CD4-positive, alpha-beta T cell treated with Interleukin-4 for 1 hour (primary cell): ENCODE results near the gene PRR5.

Experiments
- DNase-seq, 2 donors: peaks; one replicate each; pipeline ENCODE4 v3.0.0-alpha.2; 2020 to 2022

PRR5 gene

DNA sequence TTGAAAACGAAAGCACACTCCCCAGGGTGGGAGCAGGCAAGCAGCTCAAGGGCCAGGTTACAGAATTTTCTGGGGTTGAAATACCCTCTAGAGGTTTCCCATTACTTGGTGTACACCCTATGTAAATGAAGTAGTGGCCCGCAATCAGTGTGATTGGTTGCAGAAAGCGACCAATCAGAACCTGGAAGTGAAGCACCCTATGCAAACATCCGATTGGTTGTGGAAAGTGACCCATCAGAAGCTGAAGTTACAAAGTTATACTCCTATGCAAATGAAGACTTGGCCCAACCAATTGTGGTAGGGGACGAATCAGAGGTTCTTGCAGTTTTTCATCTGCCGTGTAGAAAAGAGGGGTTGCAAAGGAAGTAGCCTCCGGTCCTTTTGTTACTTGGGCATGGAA, 19.2 kb downstream of the PRR5 start:
- DNase-seq: no peak

- no peak for DNase-seq
Measured at GRCh38 chr22:44722611-44723010, 20.6 kb downstream of the PRR5 start.

- peak in 1 of 2 donors; percentile 26 for DNase-seq
Measured at GRCh38 chr22:44723801-44724200, 21.8 kb downstream of the PRR5 start.

- DNase-seq: no peak
Measured at GRCh38 chr22:44724416-44724815, 22.4 kb downstream of the PRR5 start.

DNA sequence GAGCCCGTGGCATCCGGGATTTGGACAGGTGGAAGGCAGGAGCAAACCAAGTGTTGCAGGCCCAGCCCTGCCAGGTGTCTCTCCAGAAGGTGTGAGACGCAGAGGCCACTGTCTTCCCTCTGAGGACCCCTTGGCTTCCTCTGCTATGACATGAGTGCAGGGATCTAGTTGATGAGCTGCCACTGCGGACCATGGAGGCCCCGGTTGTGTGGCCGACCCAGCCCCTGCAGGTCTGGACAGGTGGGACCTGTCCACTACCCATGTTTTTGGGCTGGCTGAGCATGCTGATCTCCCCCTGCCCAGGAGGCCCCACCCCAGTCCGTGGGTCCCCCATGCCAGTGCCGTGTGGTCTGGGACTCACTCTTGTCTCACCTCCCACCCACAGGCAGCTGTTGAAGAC, 22.9 kb downstream of the PRR5 start:
- no peak for DNase-seq

- no peak for DNase-seq
Measured at GRCh38 chr22:44726439-44726838, 24.4 kb downstream of the PRR5 start.

GRCh38 chr22:44727148-44727547, 25.1 kb downstream of the PRR5 start:
- DNase-seq: no peak

DNA sequence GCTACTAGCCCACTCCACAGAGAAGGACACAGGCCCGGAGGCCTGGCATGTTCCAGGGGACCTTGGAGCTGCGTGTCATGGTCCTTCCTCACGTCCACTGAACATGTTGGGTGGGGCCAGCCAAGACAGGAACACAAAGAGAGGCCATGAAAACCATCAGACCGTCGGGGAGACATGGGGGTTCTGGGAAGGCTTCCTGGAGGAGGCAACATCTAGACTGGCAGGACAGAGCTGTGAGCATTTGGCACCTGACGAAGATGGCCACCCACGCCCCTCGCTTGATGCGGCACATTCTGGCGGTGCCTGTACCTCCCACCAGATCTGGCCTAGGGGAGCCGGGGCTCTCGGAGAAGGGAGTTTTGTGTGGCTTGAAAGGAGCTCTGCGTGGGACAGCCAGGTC, 25.7 kb downstream of the PRR5 start:
- DNase-seq: no peak

GRCh38 chr22:44728761-44729324, 26.8 kb downstream of the PRR5 start:
- DNase-seq: no peak

DNA sequence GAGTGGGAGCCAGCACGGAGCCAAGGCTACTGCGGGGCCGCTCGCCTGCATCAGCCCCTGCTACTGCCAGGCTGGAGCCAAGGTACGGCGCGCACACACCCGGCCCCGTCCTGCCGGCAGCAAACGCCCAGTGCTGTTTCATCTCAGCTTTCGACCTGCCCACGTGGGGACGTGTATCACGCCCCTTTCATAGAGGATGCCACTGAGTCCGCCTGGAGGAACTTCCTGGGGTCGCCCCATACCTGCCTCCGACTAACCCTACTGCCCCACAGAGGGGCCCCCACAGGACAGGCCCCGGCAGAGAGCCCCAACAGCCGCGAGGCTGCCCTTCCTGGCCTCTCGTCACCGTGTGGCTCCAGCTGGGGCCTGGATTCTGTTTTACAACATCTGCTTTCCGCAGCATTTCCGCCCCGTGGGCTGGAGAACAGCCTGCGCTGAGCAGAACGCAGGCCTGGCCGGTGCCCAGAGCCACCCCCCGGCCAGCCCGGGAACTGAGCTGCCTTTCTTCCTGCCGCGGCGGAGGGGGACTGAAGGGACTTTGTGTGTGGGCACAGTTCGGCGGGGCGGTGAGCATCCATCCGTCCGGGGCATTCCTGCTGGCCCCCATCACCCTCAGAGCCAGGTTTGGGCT, 27.5 kb downstream of the PRR5 start:
- no peak for DNase-seq

DNA sequence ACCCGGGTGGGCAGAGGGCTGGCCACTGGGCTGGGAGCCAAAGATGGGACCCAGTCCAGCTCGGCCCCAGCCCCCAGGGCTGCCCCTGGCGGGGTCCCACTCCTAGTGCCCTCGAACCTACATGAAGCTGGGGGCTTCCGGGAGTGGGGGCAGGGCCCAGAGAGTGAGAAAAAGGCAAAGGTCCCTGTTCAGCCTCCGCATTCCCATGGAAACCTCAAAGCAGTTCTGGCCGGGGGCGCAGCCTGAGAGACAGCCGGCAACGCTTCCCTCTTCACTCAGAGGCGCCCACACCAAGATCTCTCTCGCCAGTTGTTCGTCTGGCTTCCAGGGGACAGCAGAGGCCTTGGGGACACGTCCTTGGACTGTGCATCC, 28.0 kb downstream of the PRR5 start:
- DNase-seq: no peak

DNA sequence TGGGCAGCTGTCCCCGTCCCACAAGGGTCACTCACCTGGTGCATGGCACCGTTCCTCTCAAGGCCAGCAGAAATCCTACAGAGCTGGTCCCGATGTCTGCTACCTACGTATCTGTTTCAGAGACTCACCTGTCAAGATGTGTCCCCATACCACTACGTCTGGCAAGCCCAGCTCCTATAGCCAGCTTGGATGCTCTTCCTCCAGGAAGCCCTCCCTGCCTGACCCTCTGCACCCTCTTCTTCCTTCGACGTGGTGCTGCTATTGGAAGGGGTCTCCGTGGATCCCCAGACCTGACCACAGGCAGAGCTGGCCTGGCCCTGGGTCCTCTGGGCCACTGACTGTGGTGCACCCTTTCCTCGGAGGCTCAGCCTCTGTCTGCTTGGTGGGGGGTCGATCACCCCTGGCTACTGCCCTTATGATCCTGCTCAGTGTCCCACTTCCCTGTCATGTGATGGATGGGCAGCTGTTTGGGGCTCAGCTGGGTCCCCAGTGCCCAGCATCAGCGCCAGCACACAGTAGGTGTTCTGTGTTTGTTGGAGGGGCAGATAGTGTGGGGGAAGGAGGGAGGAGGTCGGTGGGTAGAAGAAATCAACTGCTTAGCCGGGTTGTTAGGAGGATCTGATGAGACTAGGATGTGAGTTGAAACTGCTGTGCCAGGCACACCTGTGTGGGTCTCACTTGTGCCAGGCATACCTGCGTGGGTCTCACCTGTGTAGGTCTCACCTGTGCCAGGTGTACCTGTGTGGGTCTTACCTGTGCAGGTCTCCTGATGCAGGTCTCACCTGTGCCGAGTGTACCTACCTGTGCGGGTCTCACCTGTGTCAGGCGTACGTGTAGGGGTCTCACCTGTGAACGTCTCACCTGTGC, 28.7 kb downstream of the PRR5 start:
- DNase-seq: no peak

- no peak for DNase-seq
Measured at GRCh38 chr22:44731357-44731970, 29.5 kb downstream of the PRR5 start.

DNA sequence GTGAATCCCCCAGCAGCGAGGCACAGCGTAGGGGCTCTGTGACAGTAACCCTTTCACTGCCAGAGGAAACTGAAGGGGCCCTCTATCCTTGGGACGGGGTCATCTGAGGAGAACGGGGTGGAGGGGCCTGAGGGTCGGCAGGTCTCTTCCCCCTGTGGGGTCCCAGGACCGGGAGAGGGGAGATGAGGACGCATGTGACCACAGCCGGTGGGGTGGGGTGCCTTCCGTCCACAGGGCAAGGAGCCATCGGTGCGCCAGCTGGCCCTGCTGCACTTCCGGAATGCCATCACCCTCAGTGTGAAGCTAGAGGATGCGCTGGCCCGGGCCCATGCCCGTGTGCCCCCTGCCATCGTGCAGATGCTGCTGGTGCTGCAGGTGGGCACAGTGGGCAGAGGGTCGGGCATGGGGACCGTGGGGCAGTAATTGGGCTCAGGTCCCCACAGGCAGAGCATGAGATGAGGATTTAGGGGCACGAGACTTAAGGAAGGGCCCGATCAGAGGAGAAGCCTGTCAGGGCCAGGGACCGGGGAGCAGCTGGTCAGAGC, 30.1 kb downstream of the PRR5 start:
- no peak for DNase-seq

DNA sequence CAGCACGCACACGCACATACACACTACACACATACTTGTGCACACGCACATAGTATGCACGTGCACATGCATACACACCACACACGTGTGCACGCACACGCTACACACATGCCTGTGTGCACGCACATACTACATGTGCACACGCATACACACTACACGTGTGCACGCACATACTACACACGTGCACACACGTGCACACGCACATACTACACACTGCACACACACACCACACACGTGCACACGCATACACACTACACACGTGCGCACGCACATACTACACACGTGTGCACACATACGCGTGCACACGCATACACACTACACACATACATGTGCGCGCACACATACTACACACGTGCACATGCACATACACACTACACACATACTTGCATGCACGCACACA, 30.7 kb downstream of the PRR5 start:
- no peak for DNase-seq

DNA sequence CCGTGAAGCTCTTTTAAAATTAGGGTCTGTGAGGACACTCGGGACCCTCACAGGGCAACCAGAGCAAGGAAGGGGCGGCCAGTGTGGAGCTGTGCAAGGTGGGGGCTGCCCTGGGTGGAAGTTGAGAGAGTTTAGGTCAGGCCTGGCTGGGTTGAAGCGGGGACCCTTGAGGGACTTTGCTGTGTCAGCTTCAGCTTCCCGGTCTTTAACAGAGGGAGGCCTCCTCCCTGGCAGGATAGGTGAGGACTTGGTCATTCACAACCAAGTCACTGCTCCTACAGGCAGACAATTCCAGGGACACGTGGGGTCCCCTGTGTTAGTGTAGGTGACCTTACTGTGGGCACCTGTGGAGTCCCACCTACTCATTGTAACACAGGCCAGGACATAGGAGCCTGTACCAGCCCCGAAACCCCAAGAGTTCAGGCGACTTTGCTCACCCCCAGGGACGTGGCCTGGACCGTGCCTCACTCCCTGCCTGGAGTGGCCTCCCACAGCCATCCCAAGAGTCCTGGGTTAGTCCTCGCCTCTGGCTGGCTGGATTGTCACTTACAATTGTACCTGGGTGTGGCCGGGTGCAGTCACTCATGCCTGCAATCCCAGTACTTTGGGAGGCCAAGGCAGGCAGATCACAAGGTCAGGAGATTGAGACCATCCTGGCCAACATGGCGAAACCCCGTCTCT, 31.6 kb downstream of the PRR5 start:
- no peak for DNase-seq

- DNase-seq: no peak
Measured at GRCh38 chr22:44734278-44734677, 32.3 kb downstream of the PRR5 start.

DNA sequence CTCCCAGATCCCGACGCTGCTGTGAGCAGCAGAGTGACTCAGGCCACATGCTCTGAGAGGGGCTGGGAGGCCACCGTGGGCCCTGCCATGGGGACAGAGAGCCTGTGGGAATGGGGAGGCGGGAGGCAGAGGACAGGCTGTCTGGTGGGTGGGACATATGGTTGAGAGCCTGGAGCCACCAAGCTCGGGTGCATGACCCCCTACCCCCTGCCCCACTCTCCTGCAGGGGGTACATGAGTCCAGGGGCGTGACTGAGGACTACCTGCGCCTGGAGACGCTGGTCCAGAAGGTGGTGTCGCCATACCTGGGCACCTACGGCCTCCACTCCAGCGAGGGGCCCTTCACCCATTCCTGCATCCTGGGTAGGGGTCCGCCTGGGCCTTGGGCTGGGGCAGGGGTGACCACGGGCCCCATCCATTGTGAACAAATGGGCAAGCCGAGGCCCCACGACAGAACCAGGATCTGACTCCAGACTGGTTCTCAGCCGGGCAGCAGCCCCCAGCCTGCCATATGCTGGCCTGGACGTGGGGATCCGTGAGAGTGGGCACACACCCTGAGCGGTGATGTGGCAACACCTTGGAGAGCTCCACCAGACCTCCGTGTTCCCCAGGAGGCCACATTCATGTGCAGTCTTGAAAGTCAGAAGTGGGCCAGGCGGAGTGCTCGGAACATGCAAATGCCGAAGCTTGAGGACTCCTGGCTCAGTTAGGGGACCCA, 33.0 kb downstream of the PRR5 start:
- no peak for DNase-seq

DNA sequence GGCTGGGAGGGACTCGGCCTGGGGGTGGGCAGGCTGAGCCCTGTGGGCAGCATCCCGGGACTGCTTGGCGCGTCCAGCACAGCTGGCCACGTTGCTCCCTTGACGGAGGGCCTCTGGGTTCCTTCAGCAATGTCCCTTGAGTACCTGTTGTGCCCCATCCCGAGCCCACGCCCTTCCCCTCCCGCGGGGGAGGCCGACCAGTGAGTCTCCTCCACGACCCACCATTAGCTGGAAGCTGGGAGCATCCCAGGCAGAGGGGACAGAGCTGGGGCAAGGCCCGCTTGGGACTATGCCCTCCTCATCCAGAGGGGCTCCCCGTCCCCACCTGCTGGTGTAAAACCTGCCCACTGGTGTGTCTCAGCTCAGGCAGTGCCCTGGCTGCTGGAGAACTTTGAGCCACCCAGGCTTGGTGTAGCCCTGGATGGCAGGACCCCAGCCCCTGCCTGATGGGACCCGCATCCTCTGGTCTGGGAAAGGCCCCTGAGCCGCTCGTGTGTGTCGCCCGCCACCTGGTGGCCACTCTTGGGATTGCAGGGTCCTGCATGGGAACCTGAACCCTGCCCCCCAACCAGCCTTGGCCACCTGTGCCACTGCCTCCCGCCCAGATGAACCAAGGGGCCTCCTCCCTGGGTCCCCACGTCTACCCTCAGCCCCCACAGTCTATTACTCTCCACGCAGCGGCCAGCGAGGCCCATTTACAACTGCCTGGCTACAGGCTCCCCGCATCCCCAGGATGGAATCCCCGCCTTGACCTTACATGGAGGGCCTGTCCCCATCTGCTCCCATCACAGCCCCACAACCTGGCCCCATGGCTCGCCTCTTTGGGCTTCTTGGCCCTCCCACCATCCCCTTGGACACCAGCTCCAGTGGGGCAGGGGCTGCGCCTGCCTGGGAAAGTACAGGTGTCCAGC, 33.8 kb downstream of the PRR5 start:
- DNase-seq: peak; percentile 71 to 79

DNA sequence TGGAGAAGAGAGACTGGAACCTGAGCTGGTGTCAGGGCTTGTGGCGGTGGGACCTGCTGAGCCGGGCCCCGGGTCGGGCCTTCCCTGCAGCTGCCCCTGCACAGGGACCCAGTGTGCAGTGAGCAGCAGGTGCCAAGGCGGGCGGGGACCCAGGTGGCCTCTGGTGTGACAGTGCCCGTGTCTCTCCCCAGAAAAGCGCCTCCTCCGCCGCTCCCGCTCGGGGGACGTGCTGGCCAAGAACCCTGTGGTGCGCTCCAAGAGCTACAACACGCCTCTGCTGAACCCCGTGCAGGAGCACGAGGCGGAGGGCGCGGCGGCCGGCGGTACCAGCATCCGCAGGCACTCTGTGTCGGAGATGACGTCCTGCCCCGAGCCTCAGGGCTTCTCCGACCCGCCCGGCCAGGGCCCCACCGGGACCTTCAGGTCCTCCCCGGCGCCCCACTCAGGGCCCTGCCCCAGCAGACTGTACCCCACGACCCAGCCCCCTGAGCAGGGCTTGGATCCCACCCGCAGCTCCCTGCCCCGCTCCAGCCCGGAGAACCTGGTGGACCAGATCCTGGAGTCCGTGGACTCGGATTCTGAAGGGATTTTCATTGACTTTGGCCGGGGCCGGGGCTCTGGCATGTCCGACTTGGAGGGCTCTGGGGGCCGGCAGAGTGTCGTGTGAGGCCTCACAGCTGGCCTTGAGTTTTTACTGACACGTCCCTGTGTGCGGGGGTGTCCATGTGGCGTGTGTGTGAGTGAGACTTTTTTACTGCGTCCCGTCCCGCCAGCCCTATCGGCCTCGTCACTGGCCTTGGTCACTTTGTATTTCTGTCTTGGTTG, 34.8 kb downstream of the PRR5 start:
- DNase-seq: no peak
